GM10266 (cell line): ENCODE data around the gene ZNF385B.

Experiments used
- DNase-seq: peaks from one replicate; pipeline ENCODE4 v3.0.0; 2012; ENCODE audit errors: extremely low spot score
- TF ChIP-seq, protein P1 (sequence below): IDR thresholded peaks from 2 replicates; pipeline ENCODE4 v1.5.1; 2012; ENCODE audit warnings: mild to moderate bottlenecking, low read depth; ENCODE audit not compliant: control insufficient read depth, insufficient read depth; ENCODE audit errors: missing control alignments

ZNF385B gene

DNA sequence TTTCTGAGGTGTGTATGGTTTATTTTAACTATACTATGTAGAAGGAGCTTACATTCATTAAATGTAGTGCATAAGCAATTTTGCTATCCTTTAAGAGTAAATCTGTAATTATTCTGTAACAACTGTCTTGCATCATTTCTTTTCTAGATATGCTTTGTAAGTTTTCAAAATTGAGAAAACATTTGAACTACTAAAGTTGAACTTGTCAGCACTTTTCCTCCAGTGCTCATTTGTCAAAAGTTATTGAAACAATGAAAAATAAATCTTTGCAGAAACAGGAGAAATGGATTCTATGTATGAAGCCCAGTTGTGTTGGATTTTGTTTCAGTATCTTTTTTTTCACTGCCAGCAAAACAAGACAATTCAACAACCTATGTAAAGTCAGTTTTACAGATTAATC lies 14.5 kb upstream of the ZNF385B start:
- TF ChIP-seq, protein P1, sequence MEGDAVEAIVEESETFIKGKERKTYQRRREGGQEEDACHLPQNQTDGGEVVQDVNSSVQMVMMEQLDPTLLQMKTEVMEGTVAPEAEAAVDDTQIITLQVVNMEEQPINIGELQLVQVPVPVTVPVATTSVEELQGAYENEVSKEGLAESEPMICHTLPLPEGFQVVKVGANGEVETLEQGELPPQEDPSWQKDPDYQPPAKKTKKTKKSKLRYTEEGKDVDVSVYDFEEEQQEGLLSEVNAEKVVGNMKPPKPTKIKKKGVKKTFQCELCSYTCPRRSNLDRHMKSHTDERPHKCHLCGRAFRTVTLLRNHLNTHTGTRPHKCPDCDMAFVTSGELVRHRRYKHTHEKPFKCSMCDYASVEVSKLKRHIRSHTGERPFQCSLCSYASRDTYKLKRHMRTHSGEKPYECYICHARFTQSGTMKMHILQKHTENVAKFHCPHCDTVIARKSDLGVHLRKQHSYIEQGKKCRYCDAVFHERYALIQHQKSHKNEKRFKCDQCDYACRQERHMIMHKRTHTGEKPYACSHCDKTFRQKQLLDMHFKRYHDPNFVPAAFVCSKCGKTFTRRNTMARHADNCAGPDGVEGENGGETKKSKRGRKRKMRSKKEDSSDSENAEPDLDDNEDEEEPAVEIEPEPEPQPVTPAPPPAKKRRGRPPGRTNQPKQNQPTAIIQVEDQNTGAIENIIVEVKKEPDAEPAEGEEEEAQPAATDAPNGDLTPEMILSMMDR = no peak
- no peak for DNase-seq

DNA sequence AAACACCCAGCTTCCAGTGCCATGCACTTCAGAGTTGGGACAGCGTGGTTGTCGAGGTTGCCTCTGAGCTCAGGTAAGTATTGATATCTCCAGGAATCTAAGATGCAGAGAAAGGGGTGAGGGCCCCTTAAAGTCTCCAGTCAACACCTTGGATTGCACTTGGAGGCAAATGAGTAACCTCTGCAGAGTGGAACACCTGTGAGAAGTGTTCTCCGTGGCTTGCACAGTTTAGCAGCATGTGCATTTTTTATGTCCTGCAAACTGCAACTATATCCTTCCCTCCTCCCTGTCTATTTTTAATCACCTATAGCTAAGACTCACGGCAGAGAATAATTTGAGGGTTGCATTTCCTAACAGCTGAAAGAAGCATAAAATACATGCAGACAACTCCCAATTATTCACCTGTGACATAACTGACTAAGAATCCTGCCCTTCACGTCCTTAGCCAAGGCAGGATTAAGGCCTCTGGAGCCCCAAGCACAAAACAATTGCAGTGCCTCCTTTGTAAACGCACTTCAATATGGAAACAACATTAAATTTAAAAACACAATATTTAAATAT lies 1.6 kb upstream of the ZNF385B start:
- TF ChIP-seq, protein P1 = no peak

DNA sequence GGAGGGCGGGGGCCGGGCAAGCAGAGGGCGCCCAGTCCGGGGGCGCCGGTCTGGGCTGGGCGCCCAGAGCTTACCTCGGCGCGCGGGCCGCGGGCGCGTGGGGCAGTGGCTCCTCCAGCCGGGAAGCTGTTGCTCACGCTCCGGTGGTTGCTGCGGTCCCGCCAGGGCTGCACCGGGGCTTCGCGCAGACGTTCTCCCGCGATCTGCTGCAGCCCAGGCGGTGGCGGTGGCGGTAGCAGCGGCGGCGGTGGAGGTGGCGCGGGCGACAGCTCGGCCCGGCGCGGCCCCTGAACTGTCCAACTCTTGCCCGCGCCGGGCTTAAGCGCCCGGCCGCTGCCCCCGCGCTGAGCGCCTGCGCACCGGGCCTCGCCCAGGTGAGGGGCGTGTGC lies 391 bp downstream of the ZNF385B start:
- TF ChIP-seq, protein P1 = no peak
- peak; percentile 33 for DNase-seq

More for the DNA sequence above, 1.6 kb upstream of the ZNF385B start:
- DNase-seq = no peak

DNA sequence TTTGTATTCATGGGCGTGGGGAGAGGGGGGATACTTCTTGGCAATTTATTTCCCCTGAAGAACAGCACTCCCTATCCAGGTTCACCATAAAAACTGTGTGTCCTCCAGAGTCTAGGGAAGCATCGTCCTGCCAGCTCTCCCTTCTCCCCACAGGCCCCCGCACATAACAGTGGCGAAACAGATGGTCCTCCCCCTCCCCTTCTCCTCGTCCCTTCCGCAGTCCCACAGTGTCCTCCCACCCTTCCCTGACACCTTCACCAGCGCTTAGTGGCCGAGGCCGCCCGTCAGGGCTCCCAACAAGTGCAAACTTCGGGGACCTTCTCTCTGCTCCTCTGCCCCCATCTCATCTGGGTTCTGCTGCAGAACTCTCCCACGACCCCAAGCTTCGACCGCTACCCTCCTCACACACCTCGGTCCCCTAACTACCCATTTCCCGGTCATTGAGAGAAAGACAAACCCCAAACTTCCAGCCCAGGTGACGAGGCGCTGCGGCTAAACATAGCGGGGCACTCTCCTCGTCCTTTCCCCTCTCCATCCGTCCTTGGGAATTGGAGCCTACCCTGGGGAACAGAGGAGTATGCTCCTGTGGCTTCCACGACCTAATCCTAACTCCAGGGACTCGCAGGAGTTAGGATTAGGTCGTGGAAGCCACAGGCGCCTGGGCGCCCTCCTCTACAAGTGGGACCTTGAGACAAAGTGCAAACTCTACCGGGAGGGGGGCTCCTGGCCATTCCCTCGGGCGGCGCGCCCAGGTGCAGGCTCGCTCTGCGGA lies 971 bp downstream of the ZNF385B start:
- TF ChIP-seq, protein P1 = no peak
- DNase-seq = peak; percentile 27

DNA sequence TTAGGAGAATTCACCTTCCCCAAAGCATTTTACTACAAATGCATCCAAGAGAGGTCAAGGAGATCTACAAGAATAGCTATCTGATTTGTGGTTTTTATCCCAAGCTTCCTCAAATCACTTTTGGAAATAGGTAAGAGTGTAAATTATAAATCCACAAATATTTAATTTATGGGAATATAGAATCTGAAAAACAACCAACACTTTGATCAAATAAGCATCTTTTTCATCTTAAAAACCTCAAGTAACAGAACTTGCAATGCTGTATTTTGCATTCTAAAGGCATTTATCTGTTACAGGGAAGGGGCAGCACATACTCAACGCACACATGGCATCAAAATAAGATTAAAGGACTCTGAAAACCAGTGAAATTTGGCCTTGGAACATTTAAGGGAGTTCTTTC lies 1.9 kb downstream of the ZNF385B start:
- TF ChIP-seq, protein P1 = no peak
- no peak for DNase-seq

DNA sequence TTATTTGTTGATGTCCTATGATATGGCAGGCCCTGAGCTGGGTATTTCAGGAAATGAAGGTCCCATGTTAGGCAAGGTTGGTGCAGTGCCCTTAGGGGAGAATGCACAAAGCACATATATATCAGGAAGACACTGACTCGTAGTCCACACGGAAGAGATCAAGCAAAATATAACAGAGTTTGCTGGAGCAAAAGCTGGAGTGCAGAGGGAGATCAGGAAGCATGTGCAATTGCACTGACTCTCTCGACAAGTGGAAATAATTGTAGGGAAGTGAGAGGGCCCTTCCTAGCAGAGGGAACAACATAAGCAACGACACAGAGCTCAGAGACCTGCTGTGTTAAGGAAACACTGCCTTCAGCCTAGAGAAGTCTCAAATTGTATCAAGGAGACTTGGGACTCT lies 4.2 kb downstream of the ZNF385B start:
- no peak for DNase-seq
- TF ChIP-seq, protein P1 = no peak

DNA sequence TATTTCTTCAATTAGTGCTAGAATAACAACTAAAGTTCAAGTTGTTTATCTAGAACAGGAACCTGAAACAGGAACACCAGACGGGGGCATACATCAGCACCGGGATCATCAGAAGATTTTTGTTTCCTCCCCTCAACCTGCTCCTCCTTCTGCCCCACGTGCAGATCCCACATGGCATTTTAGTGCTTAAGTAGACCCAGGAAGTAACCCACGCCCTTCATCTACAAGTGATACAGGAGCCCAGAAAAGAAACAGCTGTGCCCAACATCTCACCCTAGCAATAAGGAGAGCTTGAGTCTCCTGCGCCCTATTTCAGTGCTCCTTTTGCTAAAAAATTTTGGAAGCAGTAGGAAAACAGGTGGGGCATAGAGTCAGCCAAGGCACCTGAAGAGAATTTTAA lies 5.2 kb downstream of the ZNF385B start:
- DNase-seq = no peak
- TF ChIP-seq, protein P1 = no peak
